Thoracic aorta (tissue), 2 donors: Measurements from ENCODE around the gene RIPK4. TPM values are rescaled to one million over a fixed set of nuclear protein-coding genes. Genes with fewer than 3 reads are reported as not detected.
A peak's percentile ranks its signal among the peaks of the same experiment; 100 is the strongest.

Source experiments
- ATAC-seq: fragments of 150-250 bp; one replicate; pipeline ENCODE4 v1.8.0; 2017; ENCODE audit warnings: low read depth; ENCODE audit not compliant: insufficient number of reproducible peaks, low FRiP score
- DNase-seq: peaks from one replicate; pipeline ENCODE4 v3.0.0-alpha.2; 2020; ENCODE audit warnings: low spot score
- H3K27ac ChIP-seq, 2 donors: fragments of 200-600 bp; sonication (generic); 1 replicate in 1 of 2; 2 replicates in 1 of 2; pipeline ENCODE4 v1.5.1; 2016; ENCODE audit warnings: mild to moderate bottlenecking in 2 of 2, moderate library complexity in 2 of 2
- H3K27me3 ChIP-seq: fragments of 200-600 bp; sonication (generic); replicated peaks from 2 replicates; pipeline ENCODE4 v1.6.0; 2016; ENCODE audit warnings: mild to moderate bottlenecking; ENCODE audit not compliant: insufficient read depth
- H3K36me3 ChIP-seq: fragments of 200-600 bp; sonication (generic); one replicate; pipeline ENCODE4 v1.5.1; 2016
- H3K4me1 ChIP-seq, 2 donors: fragments of 200-600 bp; sonication (generic); 1 replicate in 1 of 2; 2 replicates in 1 of 2; pipeline versions ENCODE4 v1.5.1 to v1.6.0; 2016; ENCODE audit warnings: low read depth in 2 of 2, mild to moderate bottlenecking in 1 of 2; ENCODE audit not compliant: control insufficient read depth in 1 of 2
- H3K4me3 ChIP-seq: fragments of 200-600 bp; sonication (generic); 2 replicates; pipeline ENCODE4 v1.5.1; 2016; ENCODE audit warnings: mild to moderate bottlenecking
- H3K9me3 ChIP-seq: fragments of 200-600 bp; sonication (generic); 2 replicates; pipeline ENCODE4 v1.5.1; 2016
- total RNA-seq, 2 donors: library from RNA; depleted of rRNA; stranded (reverse); fragments of >200 nt; gene quantifications; one replicate each; pipeline versions ENCODE4 v1.1.0 to v1.2.3, GENCODE V29; 2016
- TF ChIP-seq, protein P1 (sequence below): fragments of 200-600 bp; sonication (generic); IDR thresholded peaks from one replicate; pipeline ENCODE4 v1.5.1; 2019; ENCODE audit warnings: antibody characterized with exemption

Gene RIPK4
- total RNA-seq, 2 donors from 2014 or later, result 6.3 to 9.2 TPM

DNA sequence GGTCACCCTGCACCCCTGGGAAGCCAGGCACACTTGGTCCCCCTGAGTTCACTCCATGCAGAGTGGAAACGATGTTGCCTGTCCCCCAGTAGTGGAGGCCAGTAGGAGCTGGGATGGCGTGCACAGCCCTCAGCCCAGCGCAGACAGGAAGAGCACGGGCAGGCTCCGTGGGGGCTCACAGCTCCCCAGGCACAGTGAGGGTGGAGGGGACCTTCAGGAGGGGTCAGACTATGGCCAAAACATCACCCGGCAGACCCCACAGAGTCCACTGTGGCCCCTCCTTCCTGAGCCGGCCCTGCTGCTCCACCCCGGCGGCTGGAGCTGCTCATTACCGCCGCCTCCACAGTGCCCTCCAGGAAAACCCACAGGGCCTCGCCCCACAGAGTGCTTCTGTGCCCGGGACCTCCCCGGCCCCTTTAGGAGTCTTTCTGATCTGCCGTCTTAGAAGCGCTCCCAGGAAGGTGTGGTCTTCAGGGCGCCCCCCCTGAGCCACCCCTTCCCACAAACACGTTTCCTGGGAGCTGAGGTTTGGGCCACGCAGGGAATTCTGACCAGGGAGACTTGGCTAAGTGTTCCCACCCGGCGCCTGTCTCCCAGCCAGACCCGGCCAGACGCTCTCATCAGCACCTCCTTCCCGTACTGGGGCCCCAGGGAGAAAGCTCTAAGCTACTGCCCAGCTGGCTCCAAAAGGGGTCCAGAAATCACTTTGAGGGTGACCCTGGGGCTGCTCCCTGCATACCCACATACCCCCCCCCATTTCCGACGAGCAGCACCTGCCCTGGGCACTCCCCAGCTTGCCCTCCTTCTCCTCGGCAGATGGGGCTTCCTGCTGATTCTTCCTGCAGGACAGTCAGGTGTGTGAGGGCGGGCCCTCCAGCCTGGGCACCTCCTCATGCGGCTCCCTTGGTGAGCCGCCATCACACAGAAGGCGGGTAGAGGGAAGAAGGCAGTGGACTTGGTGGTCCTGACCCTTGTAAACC lies 38.8 kb downstream of the RIPK4 start:
- peak overlapping the region; percentile 70 to 92 for H3K27ac ChIP-seq
- no peak for DNase-seq

DNA sequence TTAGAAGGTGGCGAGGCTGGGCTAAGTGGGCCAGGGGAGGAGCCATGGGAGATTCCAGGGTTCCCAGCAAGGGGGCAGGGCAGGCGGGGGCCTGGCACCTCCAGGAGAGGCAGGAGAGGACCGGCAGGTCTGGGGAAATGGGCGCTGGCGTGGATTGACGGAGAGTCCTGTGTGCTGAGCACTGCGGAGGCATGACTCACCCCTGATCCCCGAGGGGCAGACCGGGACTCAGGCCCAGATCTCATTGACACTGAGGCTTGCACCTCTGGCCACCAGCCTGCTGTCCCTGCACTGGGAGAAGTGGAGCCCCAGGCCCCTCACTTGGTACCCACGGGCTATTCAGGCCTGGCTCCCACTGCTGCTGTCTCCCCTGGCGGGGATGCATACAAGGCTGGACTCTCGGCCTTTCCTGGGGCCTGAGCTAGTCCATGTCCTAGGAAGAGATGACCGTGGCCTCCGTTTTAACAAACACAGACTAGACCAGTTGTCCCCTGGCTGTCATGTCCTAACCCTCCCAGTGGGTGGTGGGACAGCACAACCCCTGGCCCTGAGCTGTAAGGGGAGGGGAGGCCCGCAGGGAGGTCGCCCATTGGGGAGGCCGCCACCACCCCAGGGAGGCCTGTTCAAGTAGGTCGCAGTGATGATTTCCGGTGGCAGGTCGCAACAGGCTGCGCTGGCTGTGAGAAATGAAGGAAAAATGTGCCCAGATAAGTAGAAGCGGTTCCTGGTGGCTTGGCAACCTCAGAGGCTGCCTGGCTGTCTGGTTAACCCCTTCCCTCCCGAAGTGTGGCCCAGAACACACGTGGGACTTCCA lies 39.7 kb downstream of the RIPK4 start:
- no peaks in the 10 kb centered on the region for H3K27me3 ChIP-seq
- H3K4me1 ChIP-seq, result peaks cover 17 to 24% of the 10 kb centered on the region in 2 donors
- H3K27ac ChIP-seq, result peak overlapping the region; percentile 70 to 92
- H3K4me3 ChIP-seq, result peak overlapping the region; percentile 14
- H3K9me3 ChIP-seq, result no peaks in the 10 kb centered on the region
- H3K36me3 ChIP-seq, result no peaks in the 10 kb centered on the region
- peak; percentile 70 for DNase-seq
- TF ChIP-seq, protein P1, sequence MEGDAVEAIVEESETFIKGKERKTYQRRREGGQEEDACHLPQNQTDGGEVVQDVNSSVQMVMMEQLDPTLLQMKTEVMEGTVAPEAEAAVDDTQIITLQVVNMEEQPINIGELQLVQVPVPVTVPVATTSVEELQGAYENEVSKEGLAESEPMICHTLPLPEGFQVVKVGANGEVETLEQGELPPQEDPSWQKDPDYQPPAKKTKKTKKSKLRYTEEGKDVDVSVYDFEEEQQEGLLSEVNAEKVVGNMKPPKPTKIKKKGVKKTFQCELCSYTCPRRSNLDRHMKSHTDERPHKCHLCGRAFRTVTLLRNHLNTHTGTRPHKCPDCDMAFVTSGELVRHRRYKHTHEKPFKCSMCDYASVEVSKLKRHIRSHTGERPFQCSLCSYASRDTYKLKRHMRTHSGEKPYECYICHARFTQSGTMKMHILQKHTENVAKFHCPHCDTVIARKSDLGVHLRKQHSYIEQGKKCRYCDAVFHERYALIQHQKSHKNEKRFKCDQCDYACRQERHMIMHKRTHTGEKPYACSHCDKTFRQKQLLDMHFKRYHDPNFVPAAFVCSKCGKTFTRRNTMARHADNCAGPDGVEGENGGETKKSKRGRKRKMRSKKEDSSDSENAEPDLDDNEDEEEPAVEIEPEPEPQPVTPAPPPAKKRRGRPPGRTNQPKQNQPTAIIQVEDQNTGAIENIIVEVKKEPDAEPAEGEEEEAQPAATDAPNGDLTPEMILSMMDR, result no peak
- ATAC-seq, result peak; percentile 78

More for the DNA sequence above, 38.8 kb downstream of the RIPK4 start:
- no peak for ATAC-seq
- Histone ChIP-seq H3K27me3 (no peaks in the 10 kb centered on the region), H3K36me3 (no peaks in the 10 kb centered on the region), H3K4me1 (peaks cover 17 to 24% of the 10 kb centered on the region in 2 donors), H3K4me3 (no peak overlapping the region), H3K9me3 (no peaks in the 10 kb centered on the region)
- TF ChIP-seq, protein P1, result no peak

DNA sequence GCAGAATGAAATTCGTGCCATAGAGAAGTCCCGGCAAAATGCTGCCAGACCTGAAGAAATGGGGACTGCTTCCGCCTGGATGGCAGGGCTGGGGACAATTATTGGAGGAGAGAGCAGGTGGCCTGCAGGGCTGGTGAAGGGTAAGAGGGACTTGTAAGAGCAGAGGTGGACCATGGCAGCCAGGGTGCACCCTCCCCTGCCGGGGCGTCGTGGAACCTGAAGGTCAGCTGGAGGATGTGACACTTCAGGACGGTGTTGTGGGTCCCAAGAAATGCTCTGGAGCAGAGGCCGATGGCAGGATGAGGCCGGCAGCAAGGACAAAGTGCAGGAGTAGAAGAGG lies 40.3 kb downstream of the RIPK4 start:
- Histone ChIP-seq H3K4me1 (peaks cover 17 to 24% of the 10 kb centered on the region in 2 donors), H3K9me3 (no peaks in the 10 kb centered on the region), H3K27ac (peak overlapping the region; percentile 70 to 92), H3K4me3 (no peak overlapping the region), H3K27me3 (no peaks in the 10 kb centered on the region), H3K36me3 (no peaks in the 10 kb centered on the region)
- TF ChIP-seq, protein P1, result no peak
- ATAC-seq, result no peak
- no peak for DNase-seq

DNA sequence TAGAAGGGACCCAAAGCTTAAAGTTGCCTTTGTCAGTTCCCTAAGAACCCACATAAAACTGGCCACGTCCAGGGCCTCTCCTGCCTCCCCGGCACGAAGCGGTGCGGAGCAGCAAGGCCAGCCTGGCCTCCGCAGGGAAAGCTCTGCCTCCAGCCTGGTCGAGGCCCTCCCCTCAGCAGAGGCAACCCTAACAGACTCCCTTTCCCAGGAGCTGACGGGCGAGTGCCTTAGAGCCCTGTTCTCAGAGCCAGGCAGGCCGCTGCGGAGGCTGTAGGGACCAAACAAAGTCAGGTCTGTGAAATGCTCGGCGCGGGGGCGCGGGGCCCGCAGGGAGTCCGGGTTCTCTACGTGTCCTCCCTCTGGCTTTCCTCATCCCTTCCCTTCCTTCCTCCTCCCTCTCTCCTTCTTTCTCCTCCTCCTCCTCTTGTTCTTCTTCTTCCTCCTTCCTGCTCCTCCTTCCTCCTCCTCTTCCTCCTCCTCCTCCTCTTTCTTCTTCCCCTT lies 40.7 kb downstream of the RIPK4 start:
- H3K4me3 ChIP-seq, result peak overlapping the region; percentile 8
- peak overlapping the region in 1 of 2 donors; percentile 92 for H3K27ac ChIP-seq
- DNase-seq, result no peak
- no peaks in the 10 kb centered on the region for H3K36me3 ChIP-seq
- H3K9me3 ChIP-seq, result no peaks in the 10 kb centered on the region
- no peaks in the 10 kb centered on the region for H3K27me3 ChIP-seq
- TF ChIP-seq, protein P1, result no peak
- H3K4me1 ChIP-seq, result peaks cover 17 to 24% of the 10 kb centered on the region in 2 donors
- ATAC-seq, result no peak
